GM20000 (cell line): ENCODE data around the gene KCNIP4.
A peak's percentile ranks its signal among the peaks of the same experiment; 100 is the strongest.

Source experiments
- DNase-seq: peaks from one replicate; pipeline ENCODE4 v3.0.0; 2012; ENCODE audit warnings: low spot score
- TF ChIP-seq, protein P1 (sequence below): IDR thresholded peaks from 2 replicates; pipeline ENCODE4 v1.5.1; 2012; ENCODE audit warnings: mild to moderate bottlenecking, control low read depth; ENCODE audit errors: extremely low read depth, missing control alignments

The KCNIP4 gene

GRCh38 chr4:21801661-21802385 lies 146.7 kb downstream of the KCNIP4 start:
- no peak for DNase-seq
- TF ChIP-seq, protein P1, sequence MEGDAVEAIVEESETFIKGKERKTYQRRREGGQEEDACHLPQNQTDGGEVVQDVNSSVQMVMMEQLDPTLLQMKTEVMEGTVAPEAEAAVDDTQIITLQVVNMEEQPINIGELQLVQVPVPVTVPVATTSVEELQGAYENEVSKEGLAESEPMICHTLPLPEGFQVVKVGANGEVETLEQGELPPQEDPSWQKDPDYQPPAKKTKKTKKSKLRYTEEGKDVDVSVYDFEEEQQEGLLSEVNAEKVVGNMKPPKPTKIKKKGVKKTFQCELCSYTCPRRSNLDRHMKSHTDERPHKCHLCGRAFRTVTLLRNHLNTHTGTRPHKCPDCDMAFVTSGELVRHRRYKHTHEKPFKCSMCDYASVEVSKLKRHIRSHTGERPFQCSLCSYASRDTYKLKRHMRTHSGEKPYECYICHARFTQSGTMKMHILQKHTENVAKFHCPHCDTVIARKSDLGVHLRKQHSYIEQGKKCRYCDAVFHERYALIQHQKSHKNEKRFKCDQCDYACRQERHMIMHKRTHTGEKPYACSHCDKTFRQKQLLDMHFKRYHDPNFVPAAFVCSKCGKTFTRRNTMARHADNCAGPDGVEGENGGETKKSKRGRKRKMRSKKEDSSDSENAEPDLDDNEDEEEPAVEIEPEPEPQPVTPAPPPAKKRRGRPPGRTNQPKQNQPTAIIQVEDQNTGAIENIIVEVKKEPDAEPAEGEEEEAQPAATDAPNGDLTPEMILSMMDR, result no peak

DNA sequence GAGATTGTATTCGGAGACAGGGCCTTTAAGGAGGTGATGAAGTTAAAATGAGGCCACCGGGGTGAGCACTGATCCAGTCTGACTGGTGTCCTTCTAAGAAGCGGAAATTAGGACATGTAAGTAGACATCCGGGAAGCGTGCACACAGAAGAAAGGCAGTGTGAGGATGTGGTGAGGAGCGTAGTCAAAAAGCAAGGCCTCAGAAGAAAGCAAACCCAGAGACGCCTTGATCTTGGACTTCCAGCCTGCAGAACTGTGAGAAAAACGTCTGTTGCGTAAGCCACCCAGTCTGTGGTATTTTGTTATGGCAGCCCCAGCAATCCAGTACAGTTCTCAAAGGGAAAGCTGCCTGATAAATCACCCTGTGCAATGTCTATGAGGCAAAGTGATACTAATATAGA lies 153.5 kb downstream of the KCNIP4 start:
- DNase-seq, result no peak
- TF ChIP-seq, protein P1, result no peak

DNA sequence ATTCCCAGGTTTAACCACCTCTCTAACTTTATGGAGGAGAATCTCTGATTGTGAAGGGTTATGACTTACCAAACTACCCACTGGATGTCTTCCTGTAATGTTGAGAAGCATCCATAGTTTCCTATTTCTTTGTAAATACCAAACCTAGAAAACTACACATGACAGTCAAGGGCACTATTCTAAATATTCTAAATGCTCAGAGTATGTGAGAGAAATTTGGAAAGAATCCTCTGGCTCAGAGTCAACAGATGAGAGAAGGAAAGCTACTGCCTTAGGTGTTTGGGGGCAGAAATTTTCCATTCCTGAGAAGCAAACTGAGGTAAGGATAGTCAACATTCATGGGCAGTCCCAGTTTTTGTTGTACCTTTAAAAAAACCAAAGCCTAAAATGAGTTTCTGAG lies 155.8 kb downstream of the KCNIP4 start:
- TF ChIP-seq, protein P1, result no peak

GRCh38 chr4:21790438-21791029 lies 158.0 kb downstream of the KCNIP4 start:
- TF ChIP-seq, protein P1, result peak; percentile 4
- no peak for DNase-seq

More for the DNA sequence above, 155.8 kb downstream of the KCNIP4 start:
- no peak for DNase-seq

GRCh38 chr4:21780148-21780547 lies 168.4 kb downstream of the KCNIP4 start:
- TF ChIP-seq, protein P1, result no peak
- no peak for DNase-seq

DNA sequence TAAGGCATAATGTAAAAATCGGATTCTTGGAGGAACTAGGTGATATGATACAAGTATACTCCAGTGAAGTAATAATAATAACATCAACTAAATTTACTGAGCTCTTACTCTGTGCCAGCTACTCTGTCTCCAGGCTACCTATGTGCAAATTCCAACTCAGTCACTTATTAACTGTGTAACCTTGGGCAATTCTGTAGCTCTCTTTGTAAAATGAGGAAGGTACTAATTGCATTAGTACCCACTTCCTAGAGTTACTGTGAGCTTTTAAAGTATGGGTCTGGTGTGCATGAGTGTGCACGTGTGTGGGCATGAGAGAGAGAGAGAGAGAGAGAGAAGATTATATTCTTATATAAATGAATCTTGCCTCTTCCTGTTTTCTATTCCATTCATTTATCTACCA lies 169.9 kb downstream of the KCNIP4 start:
- TF ChIP-seq, protein P1, result no peak
- DNase-seq, result no peak

- no peak for DNase-seq
- TF ChIP-seq, protein P1, result no peak
Observed at GRCh38 chr4:21775703-21776102, 172.9 kb downstream of the KCNIP4 start.
